Measurements from ENCODE around the gene PRELID3B. TPM values are rescaled to one million over a fixed set of nuclear protein-coding genes. Genes with fewer than 3 reads are reported as not detected.

Gene PRELID3B
- total and polyA plus RNA-seq, 2 of the 13 experiments (the other 11 are each of a cell fraction or from before 2014, with no cell fraction given), result 23.3 to 42.6 TPM

DNA sequence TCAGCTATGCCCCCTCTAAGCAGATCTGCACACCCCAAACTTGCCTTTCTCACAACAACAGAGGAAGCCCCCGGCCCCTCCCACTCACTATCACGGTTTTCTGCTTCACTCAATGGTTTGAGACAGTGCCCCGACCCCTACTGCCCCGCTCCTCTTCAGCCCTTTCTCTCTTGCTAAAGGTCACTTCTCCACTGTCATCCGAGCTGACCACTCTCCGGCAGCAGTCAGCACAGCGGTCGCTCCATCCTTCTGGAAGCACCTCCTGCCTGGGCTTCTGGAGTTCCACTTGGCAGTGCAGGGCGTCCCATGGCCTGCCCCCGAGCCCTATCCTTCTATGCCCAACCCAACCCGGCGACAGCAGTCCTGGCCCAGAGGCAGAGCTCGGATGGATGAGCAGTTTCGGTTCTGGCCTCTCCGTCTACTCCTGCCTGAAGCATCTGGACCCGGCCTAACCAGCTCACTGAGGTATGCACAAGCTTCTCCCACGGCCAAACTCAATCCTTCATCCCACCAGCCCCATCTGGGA is 39.6 kb downstream of the PRELID3B start (continued):
- no peak for TF ChIP-seq NKX3-1 (CRISPR knock-in tag; IDR thresholded peaks at IDR 0.05)
- no peak for TF ChIP-seq ZNF678 (CRISPR knock-in tag; IDR thresholded peaks at IDR 0.05)
- TF ChIP-seq, protein P1, sequence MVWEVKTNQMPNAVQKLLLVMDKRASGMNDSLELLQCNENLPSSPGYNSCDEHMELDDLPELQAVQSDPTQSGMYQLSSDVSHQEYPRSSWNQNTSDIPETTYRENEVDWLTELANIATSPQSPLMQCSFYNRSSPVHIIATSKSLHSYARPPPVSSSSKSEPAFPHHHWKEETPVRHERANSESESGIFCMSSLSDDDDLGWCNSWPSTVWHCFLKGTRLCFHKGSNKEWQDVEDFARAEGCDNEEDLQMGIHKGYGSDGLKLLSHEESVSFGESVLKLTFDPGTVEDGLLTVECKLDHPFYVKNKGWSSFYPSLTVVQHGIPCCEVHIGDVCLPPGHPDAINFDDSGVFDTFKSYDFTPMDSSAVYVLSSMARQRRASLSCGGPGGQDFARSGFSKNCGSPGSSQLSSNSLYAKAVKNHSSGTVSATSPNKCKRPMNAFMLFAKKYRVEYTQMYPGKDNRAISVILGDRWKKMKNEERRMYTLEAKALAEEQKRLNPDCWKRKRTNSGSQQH (CRISPR knock-in tag; IDR thresholded peaks at IDR 0.05; ENCODE audit: low read depth), result 0 out of 2 replicates have a peak, but pooled peaks have one; percentile 44
- TF ChIP-seq ZNF256 (CRISPR knock-in tag; conservative IDR thresholded peaks at IDR 0.05), result no peak
- no peak for TF ChIP-seq ZFP41 (CRISPR knock-in tag; IDR thresholded peaks at IDR 0.05; ENCODE audit: borderline replicate concordance)
- TF ChIP-seq ZNF747 (CRISPR knock-in tag; IDR thresholded peaks at IDR 0.05; ENCODE audit: borderline replicate concordance), result no peak
- TF ChIP-seq MBNL3 (CRISPR knock-in tag; conservative IDR thresholded peaks at IDR 0.05), result no peak
- TF ChIP-seq UBTF (CRISPR knock-in tag; IDR thresholded peaks at IDR 0.05), result no peak; the same call in none of the 2 replicates
- TF ChIP-seq HIVEP1 (CRISPR knock-in tag; IDR thresholded peaks at IDR 0.05), result no peak
- TF ChIP-seq ATF1 (CRISPR knock-in tag; IDR thresholded peaks at IDR 0.05), result no peak
- TF ChIP-seq SP4 (CRISPR knock-in tag; IDR thresholded peaks at IDR 0.05), result no peak
- TF ChIP-seq, protein P2, sequence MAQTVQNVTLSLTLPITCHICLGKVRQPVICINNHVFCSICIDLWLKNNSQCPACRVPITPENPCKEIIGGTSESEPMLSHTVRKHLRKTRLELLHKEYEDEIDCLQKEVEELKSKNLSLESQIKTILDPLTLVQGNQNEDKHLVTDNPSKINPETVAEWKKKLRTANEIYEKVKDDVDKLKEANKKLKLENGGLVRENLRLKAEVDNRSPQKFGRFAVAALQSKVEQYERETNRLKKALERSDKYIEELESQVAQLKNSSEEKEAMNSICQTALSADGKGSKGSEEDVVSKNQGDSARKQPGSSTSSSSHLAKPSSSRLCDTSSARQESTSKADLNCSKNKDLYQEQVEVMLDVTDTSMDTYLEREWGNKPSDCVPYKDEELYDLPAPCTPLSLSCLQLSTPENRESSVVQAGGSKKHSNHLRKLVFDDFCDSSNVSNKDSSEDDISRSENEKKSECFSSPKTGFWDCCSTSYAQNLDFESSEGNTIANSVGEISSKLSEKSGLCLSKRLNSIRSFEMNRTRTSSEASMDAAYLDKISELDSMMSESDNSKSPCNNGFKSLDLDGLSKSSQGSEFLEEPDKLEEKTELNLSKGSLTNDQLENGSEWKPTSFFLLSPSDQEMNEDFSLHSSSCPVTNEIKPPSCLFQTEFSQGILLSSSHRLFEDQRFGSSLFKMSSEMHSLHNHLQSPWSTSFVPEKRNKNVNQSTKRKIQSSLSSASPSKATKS (CRISPR knock-in tag; IDR thresholded peaks at IDR 0.05), result no peak
- no peak for TF ChIP-seq PCBP2 (optimal IDR thresholded peaks at IDR 0.05; ENCODE audit: low read depth, low read length, poor library complexity, severe bottlenecking)
- TF ChIP-seq, protein P3, sequence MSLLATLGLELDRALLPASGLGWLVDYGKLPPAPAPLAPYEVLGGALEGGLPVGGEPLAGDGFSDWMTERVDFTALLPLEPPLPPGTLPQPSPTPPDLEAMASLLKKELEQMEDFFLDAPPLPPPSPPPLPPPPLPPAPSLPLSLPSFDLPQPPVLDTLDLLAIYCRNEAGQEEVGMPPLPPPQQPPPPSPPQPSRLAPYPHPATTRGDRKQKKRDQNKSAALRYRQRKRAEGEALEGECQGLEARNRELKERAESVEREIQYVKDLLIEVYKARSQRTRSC (CRISPR knock-in tag; IDR thresholded peaks at IDR 0.05; ENCODE audit: low read depth), result no peak
- TF ChIP-seq MXD1 (CRISPR knock-in tag; IDR thresholded peaks at IDR 0.05), result no peak
- TF ChIP-seq CTCF (CRISPR knock-in tag; IDR thresholded peaks at IDR 0.05), result no peak
- no peak for TF ChIP-seq JUND (CRISPR knock-in tag; IDR thresholded peaks at IDR 0.05)
- no peak for TF ChIP-seq SRSF9 (IDR thresholded peaks at IDR 0.05; ENCODE audit: borderline replicate concordance, insufficient read depth, low read depth, low read length, poor library complexity, severe bottlenecking)
- no peak for TF ChIP-seq ZMYM2 (CRISPR knock-in tag; IDR thresholded peaks at IDR 0.05)
- TF ChIP-seq DDIT3 (CRISPR knock-in tag; IDR thresholded peaks at IDR 0.05), result no peak
- no peak for TF ChIP-seq RBM22 (optimal IDR thresholded peaks at IDR 0.05; ENCODE audit: low read length)

All from HepG2 (cell line).